HG03025 (cell line): ENCODE data around the gene ARHGAP19.

Experiments
- ATAC-seq: cut with Tn5 transposase; IDR thresholded peaks from one replicate; pipeline ENCODE4 v1.9.1; 2021; ENCODE audit warnings: mild to moderate bottlenecking, moderate library complexity; ENCODE audit not compliant: unreplicated experiment, low FRiP score

Gene ARHGAP19

DNA sequence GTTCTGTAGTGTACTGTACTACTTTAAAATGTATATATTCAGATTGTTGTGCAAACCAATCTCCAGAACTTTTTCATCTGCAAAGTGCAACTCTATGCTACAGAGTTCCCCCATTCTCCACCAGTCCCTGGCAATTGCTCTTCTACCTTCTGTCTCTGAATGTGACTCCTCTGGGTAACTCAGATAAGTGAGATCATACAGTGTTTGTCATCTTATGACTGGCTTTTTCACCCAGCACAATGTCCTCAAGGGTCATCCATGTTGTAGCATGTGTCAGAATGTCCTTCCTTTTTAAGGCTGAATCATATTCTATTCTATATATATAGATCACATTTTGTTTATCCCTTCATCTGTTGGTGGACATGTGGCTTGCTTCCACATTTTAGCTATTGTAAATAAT lies 117.5 kb downstream of the ARHGAP19 start:
- no peak for ATAC-seq

DNA sequence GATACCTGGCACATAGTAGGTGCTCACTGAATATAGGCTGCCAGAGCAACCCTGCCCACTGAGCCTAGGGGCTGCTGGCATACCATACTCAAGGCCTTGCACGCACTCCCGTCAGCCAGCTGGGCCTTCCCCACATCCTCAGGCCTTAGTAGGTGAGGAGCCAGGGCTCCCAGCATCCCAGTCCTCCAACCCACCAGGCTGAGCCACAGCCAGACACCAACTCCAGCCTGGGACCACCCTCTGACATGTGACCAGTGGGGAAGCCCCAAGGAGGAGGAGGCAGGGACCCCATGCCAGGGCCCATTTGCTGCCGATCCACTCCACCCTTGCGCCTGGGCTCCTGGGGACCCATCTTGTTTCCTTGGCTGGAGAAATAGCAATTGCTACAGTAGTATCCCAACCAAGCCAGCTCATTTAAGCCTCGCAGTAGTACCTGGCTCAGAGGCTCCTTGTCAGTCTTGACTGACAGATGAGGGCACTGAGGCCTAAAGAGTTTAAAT lies 118.1 kb downstream of the ARHGAP19 start:
- no peak for ATAC-seq

DNA sequence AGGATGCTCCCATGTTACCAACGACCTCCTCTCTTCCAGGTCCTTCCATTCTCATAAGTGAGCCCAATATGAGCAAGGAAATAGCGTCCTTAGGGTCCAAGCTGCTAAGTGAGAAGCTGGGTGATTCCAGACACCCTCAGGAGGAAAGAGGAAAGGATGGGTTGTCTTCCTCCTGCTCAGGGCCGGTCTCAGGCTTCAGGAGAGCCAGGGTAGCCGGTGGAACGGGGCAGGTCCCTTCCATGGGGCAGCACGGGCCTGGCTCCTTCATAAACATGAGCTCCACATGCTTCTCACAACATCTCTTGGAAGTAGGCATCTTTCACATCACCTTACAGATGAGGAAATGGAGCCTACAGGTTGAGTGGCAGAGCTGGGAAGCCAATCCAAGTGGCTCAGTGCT lies 119.4 kb downstream of the ARHGAP19 start:
- ATAC-seq = no peak
